ENCODE measurements around the gene RNPS1.

Gene RNPS1

DNA sequence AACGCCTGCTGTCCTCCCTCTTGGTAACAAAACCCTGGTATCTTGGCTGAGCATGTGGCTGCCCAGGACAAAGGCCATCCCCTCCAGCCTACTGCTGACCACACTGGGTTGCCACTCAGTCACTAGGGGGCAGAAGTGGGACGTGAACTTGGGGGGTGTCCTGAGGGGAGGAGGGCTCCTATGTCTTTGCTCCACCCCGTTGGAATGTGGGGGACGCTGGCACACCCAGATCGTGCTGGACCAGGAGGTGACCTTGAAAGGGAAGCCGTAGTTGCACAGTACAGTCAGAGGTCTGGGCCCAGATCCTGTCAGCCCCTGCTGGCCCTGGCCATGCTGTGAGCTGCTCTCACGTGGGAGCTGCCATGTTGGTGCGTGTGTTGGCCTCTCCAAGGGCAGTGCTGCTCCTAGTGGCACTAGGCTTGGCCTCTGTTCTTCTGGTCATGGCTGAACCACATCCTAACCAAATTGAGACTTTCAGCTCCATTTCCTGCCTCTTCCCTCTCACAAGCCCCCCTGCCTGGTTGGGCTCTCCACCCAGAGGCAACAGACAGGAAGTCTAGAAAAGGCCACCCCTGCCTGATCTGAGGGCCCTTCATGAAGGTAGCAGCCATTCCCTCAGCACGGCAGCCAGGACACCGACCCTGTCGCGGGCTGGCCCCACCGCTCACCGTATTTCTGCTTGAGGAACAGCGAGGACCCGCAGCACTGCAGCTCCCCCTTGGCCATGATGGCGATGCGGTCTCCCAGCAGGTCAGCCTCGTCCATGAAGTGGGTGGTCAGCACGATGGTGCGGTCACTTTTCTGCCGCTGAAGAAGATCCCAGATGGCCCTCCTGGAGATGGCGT is 29.0 kb upstream of the RNPS1 start:
- Histone ChIP-seq H3K4me1 (peaks cover 5 to 26% (median 16%) of the 10 kb centered on the region in 10 experiments; a peak in 17 of 20 replicates), H4K20me1 (0 out of 22 replicates have a peak, but pooled peaks cover 0 to 4% (median 0%) of the 10 kb centered on the region in 11 experiments), H3K36me3 (peaks cover 0 to 9% (median 0%) of the 10 kb centered on the region in 11 experiments; a peak in 1 of 22 replicates), H3K9ac (no peak overlapping the region), H3K27me3 (no peaks in the 10 kb centered on the region), H3K4me2 (peak overlapping the region in 7 of 11 experiments; percentile 20 to 61 (median 48); a peak in 11 of 22 replicates), H3K4me3 (no peak overlapping the region), H3K9me3 (replicated peaks in 1 of 11) (no peaks in the 10 kb centered on the region), H3K27ac (peak overlapping the region in 4 of 11 experiments; percentile 27 to 71 (median 42); a peak in 7 of 22 replicates)
- TF ChIP-seq Cebpa-rat (IDR thresholded peaks at IDR 0.05), result no peak

DNA sequence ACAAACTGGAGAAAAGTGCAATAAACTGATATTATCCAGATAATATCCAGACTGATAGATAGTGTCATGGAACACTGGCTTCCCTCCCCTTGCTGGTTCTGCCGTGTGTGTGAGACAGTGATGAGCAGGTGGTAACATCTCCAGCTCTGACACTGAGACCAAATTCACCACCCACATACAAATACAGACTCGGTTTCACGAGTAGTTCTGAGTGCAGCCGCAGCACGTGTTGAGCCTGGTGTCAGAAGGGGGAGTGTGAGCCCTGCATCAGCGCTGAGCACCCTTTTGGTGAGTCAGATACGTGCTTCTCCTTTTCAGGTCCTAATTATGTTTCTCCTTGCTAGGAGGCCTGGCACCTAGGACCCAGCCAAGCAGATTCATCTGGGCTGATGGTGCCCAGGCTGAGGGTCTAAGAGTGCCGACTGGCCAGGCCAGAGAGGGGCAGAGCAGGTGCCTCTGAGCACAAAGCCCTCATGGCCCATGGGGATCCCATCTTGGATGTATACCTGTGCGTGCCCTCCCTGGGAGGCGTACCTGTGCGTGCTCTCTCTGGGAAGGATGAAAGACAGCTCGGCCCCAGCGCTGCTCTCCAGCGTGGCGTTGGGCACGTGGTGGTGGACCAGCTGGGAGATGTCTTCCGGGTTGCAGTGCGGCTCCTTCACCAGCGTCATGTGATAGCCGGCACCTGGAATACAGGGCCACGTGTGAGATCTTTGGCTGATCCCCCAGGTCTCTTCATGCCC is 27.3 kb upstream of the RNPS1 start:
- Histone ChIP-seq H3K36me3 (peaks cover 0 to 9% (median 0%) of the 10 kb centered on the region in 11 experiments; a peak in 1 of 22 replicates), H3K27ac (no peak overlapping the region)

DNA sequence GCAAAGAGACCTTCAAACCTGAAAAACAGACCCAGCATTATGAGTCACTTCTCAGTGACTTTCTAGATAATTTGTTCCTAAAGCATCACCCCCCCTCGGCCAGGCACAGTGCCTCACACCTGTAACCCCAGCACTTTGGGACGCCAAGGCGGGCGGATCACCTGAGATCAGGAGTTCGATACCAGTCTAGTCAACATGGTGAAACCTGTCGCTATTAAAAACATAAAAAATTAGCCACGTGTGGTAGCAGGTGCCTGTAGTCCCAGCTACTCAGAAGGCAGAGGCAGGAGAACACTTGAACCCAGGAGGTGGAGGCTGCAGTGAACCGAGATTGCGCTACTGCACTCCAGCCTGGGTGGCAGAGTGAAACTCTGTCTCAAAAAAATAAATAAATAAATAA is 24.3 kb upstream of the RNPS1 start:
- H3K4me1 ChIP-seq, result peaks cover 13 to 35% (median 18%) of the 10 kb centered on the region in 10 experiments
- H3K9ac ChIP-seq, result no peak overlapping the region
- H3K27ac ChIP-seq, result no peak overlapping the region
- TF ChIP-seq Cebpa-rat (IDR thresholded peaks at IDR 0.05), result no peak
- no peak overlapping the region for H3K4me2 ChIP-seq
- H4K20me1 ChIP-seq, result no peaks in the 10 kb centered on the region; a peak in 1 of 22 replicates
- no peaks in the 10 kb centered on the region for H3K27me3 ChIP-seq
- no peak overlapping the region for H3K4me3 ChIP-seq
- H3K36me3 ChIP-seq, result peaks cover 0 to 9% (median 0%) of the 10 kb centered on the region in 11 experiments; a peak in 1 of 22 replicates
- H3K9me3 ChIP-seq (replicated peaks in 1 of 11), result no peaks in the 10 kb centered on the region

More for the DNA sequence above, 27.3 kb upstream of the RNPS1 start:
- H3K9me3 ChIP-seq (replicated peaks in 1 of 11), result no peaks in the 10 kb centered on the region
- H3K4me2 ChIP-seq, result peak overlapping the region in 2 of 11 experiments; percentile 48 to 51; a peak in 4 of 22 replicates
- no peak overlapping the region for H3K9ac ChIP-seq
- H4K20me1 ChIP-seq, result peaks cover 0 to 1% (median 0%) of the 10 kb centered on the region in 11 experiments; a peak in 1 of 22 replicates
- H3K27me3 ChIP-seq, result no peaks in the 10 kb centered on the region
- H3K4me1 ChIP-seq, result peaks cover 5 to 26% (median 15%) of the 10 kb centered on the region in 10 experiments; a peak in 17 of 20 replicates
- no peak overlapping the region for H3K4me3 ChIP-seq
- TF ChIP-seq Cebpa-rat (IDR thresholded peaks at IDR 0.05), result no peak

DNA sequence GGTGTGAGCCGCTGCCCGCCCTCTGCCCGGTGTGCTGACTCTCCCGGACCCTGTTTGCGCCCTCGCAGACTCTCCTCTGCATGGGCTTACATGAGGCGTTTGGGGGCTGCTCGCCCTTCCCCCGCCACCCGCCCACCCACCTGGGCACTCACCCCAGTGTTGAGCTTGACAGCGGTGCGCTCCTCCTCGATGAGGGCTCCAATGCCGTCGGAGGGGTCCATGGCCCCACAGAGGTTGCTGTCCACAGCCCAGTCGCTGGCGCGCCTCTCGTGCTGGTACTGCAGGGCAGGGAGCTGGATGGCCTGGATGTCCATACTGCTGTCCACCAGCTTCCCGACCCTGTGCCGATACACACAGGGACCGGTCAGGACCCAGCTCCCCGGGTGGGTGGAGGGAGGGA is 21.4 kb upstream of the RNPS1 start:
- H3K36me3 ChIP-seq, result peaks cover 0 to 15% (median 0%) of the 10 kb centered on the region in 11 experiments; a peak in 5 of 22 replicates
- peak overlapping the region in 6 of 11 experiments; percentile 32 to 58 (median 43); a peak in 10 of 22 replicates for H3K4me2 ChIP-seq
- no peaks in the 10 kb centered on the region for H3K27me3 ChIP-seq
- TF ChIP-seq Cebpa-rat (IDR thresholded peaks at IDR 0.05), result no peak
- H3K9ac ChIP-seq, result 0 out of 22 replicates have a peak overlapping the region, but pooled peaks of 2 of the 11 experiments have one; percentile 13 to 26
- peaks cover 0 to 18% (median 12%) of the 10 kb centered on the region in 10 experiments; a peak in 15 of 20 replicates for H3K4me1 ChIP-seq
- no peak overlapping the region for H3K4me3 ChIP-seq
- no peaks in the 10 kb centered on the region for H3K9me3 ChIP-seq (replicated peaks in 1 of 11)
- no peaks in the 10 kb centered on the region; a peak in 2 of 22 replicates for H4K20me1 ChIP-seq
- H3K27ac ChIP-seq, result peak overlapping the region in 4 of 11 experiments; percentile 10 to 35 (median 23); a peak in 5 of 22 replicates

DNA sequence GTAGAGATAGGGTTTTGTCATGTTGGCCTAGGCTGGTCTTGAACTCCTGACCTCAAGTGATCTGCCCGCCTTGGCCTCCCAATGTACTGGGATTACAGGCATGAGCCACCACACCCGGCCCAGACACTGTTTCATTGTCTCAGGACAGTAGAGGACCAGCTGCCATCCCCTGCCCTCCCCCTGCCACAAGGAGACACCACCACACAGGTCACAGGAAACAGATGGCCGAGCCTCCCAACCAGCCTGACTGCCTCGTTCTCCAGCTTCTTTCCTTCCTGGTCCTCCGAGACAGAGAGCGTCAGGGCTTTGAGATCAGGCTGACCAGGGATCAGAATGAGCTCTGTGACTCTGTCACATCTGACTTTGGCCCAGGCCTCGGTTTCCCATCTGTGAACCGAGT is 20.8 kb upstream of the RNPS1 start:
- Histone ChIP-seq H3K4me1 (peaks cover 0 to 18% (median 12%) of the 10 kb centered on the region in 10 experiments; a peak in 15 of 20 replicates), H4K20me1 (no peaks in the 10 kb centered on the region; a peak in 2 of 22 replicates), H3K27ac (peak overlapping the region in 5 of 11 experiments; percentile 10 to 36 (median 23); a peak in 6 of 22 replicates), H3K4me3 (no peak overlapping the region), H3K4me2 (peak overlapping the region in 9 of 11 experiments; percentile 31 to 58 (median 40); a peak in 15 of 22 replicates), H3K9me3 (replicated peaks in 1 of 11) (no peaks in the 10 kb centered on the region), H3K27me3 (no peaks in the 10 kb centered on the region), H3K9ac (peak overlapping the region in 3 of 11 experiments; percentile 13 to 47 (median 26); a peak in 2 of 22 replicates), H3K36me3 (peaks cover 0 to 15% (median 0%) of the 10 kb centered on the region in 11 experiments; a peak in 5 of 22 replicates)
- no peak for TF ChIP-seq Cebpa-rat (IDR thresholded peaks at IDR 0.05)

DNA sequence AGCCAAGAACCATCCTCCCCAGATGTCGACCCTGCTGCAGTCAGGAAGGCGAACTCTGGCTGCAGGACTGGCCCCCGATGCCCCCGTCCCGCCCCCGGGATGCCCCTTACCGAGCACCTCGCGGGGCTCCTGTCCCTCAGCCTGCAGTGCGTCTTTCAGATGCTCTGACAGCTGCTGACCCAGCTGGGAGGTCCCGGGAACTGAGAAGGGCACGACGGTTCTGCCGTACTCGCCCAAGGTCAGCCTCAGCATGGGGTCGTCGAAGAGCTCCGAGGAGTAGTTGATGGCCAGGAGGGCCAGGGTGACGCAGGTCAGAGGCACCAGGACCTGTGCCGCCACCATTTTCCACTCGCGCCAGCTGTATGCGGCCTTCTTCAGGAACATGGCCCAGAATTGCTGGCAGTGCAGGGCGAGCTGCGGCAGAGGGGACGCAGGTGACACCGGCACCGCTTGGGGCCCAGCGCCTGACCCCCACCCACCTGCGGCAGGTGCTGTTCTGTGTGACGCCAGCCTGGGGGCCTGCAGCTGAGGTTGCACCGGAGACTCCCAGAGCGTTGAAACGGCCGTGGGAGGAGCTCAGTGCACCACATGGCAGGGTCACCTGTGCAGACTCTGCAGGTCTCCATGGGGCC is 20.1 kb upstream of the RNPS1 start:
- H4K20me1 ChIP-seq, result no peaks in the 10 kb centered on the region; a peak in 2 of 22 replicates
- peaks cover 0 to 15% (median 0%) of the 10 kb centered on the region in 11 experiments; a peak in 5 of 22 replicates for H3K36me3 ChIP-seq
- H3K9me3 ChIP-seq (replicated peaks in 1 of 11), result no peaks in the 10 kb centered on the region
- TF ChIP-seq Cebpa-rat (IDR thresholded peaks at IDR 0.05), result no peak
- H3K4me3 ChIP-seq, result no peak overlapping the region
- no peaks in the 10 kb centered on the region for H3K27me3 ChIP-seq
- no peak overlapping the region for H3K9ac ChIP-seq
- peaks cover 0 to 18% (median 12%) of the 10 kb centered on the region in 10 experiments; a peak in 15 of 20 replicates for H3K4me1 ChIP-seq
- peak overlapping the region in 9 of 11 experiments; percentile 31 to 58 (median 40); a peak in 11 of 22 replicates for H3K4me2 ChIP-seq
- H3K27ac ChIP-seq, result peak overlapping the region in 1 of 11 experiments; percentile 23; a peak in 1 of 22 replicates

DNA sequence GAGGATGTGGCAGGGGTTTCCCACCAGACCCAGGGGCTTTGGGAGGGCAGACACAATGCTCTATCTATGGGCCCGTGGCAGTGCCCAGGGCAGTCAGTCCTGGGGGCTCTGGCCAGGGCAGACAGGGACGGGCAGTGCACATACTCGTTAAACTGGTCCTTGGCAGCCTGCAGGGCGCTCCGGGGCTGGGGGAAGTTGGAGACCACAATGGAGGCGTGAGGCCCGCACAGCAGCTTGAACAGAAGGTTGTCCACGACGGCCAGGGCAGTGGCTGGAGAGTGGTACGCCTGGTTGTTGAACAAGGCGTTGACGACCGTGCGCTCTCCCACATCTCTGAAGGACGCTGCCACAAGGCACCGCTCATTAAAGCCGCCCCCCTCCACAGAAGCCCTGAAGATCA is 18.6 kb upstream of the RNPS1 start:
- Histone ChIP-seq H3K27ac (no peak overlapping the region), H3K36me3 (peaks cover 0 to 15% (median 0%) of the 10 kb centered on the region in 11 experiments; a peak in 5 of 22 replicates), H3K4me3 (no peak overlapping the region), H3K27me3 (no peaks in the 10 kb centered on the region), H3K9ac (no peak overlapping the region), H3K4me2 (no peak overlapping the region), H3K4me1 (peaks cover 0 to 18% (median 12%) of the 10 kb centered on the region in 10 experiments; a peak in 15 of 20 replicates), H3K9me3 (replicated peaks in 1 of 11) (no peaks in the 10 kb centered on the region), H4K20me1 (no peaks in the 10 kb centered on the region; a peak in 2 of 22 replicates)
- TF ChIP-seq Cebpa-rat (IDR thresholded peaks at IDR 0.05), result no peak

DNA sequence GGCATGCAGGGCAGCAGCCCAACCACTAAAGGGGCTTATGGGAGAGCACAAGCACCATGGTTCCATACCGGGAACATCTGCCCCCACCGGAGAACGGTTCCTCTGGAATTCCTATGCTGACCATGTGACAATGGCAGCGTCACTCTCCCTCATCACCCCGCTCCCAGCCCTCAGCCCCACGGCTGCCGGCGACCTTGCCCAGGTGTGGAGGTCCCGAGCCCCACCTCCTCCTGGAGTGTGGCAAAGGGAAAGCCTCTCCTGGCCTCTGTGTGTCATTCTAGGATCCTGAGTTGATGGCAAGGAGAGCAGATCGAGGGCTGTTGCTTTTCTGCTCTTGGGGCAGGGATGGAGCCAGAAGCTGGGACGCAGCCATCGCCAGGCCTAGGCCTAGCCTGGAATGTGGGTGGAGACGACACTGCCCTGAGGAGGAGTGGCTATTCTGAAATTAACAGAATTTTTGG is 17.8 kb upstream of the RNPS1 start:
- H3K4me2 ChIP-seq, result no peak overlapping the region
- H3K4me3 ChIP-seq, result no peak overlapping the region
- no peak overlapping the region for H3K9ac ChIP-seq

More for the DNA sequence above, 17.8 kb upstream of the RNPS1 start:
- H4K20me1 ChIP-seq, result no peaks in the 10 kb centered on the region; a peak in 2 of 22 replicates
- TF ChIP-seq Cebpa-rat (IDR thresholded peaks at IDR 0.05), result no peak
- H3K36me3 ChIP-seq, result peaks cover 0 to 15% (median 0%) of the 10 kb centered on the region in 11 experiments; a peak in 5 of 22 replicates
- H3K4me1 ChIP-seq, result peaks cover 0 to 18% (median 12%) of the 10 kb centered on the region in 10 experiments; a peak in 15 of 20 replicates
- no peak overlapping the region for H3K27ac ChIP-seq
- H3K27me3 ChIP-seq, result no peaks in the 10 kb centered on the region
- no peaks in the 10 kb centered on the region for H3K9me3 ChIP-seq (replicated peaks in 1 of 11)

Measured in BLaER1 treated with 17β-estradiol and CSF1 and Interleukin-3, amounts not matched to agents 10 nM and 100 nM (cell line).